DND-41 (cell line): ENCODE data around the gene KLHDC7B.
"Not testable (repeated sequence)": the region's sequence is repeated elsewhere in the genome, so short reads cannot be mapped to it uniquely, and the experiment has no call there.

Experiments
- ATAC-seq: fragments of 200-7000 bp; cut with Tn5 transposase; 3 replicates; pipeline ENCODE4 v1.9.1; 2021; ENCODE audit warnings: low read depth; ENCODE audit not compliant: insufficient read depth
- DNase-seq: peaks from one replicate; pipeline ENCODE4 v3.0.0-alpha.2; 2020
- H2AFZ ChIP-seq: 2 replicates; pipeline ENCODE4 v1.6.0; 2012; ENCODE audit warnings: low read depth, low read length
- H3K27ac ChIP-seq: 2 replicates; pipeline ENCODE4 v1.5.1; 2012; ENCODE audit warnings: low read length, inconsistent platforms
- H3K27me3 ChIP-seq: fragments of 200-600 bp; sonication (generic); 2 replicates; pipeline ENCODE4 v1.6.0; 2012; ENCODE audit warnings: low read length, mild to moderate bottlenecking, inconsistent platforms; ENCODE audit not compliant: insufficient read depth, poor library complexity
- H3K36me3 ChIP-seq: 2 replicates; pipeline ENCODE4 v1.5.1; 2012; ENCODE audit warnings: low read length, inconsistent platforms; ENCODE audit not compliant: insufficient read depth
- H3K4me1 ChIP-seq: 2 replicates; pipeline ENCODE4 v1.5.1; 2012; ENCODE audit warnings: mild to moderate bottlenecking, low read length; ENCODE audit not compliant: insufficient read depth
- H3K4me2 ChIP-seq: 2 replicates; pipeline ENCODE4 v1.6.0; 2012; ENCODE audit warnings: mild to moderate bottlenecking, moderate library complexity, low read length, inconsistent platforms; ENCODE audit not compliant: insufficient read depth
- H3K4me3 ChIP-seq, 2 experiments: fragments of 200-600 bp in 1 of 2; shearing (Covaris generic) in 1 of 2; 2 replicates each; pipeline ENCODE4 v1.5.1; 2012 to 2016; ENCODE audit warnings: inconsistent platforms in 2 of 2, low read length in 2 of 2, mild to moderate bottlenecking in 2 of 2, low read depth in 1 of 2, moderate library complexity in 1 of 2
- H3K79me2 ChIP-seq: 2 replicates; pipeline ENCODE4 v1.6.0; 2012; ENCODE audit warnings: low read length, inconsistent platforms; ENCODE audit not compliant: insufficient read depth
- H3K9ac ChIP-seq: 2 replicates; pipeline ENCODE4 v1.6.0; 2012; ENCODE audit warnings: low read depth, mild to moderate bottlenecking, inconsistent platforms, low read length, moderate library complexity
- H3K9me3 ChIP-seq: 2 replicates; pipeline ENCODE4 v1.5.1; 2012; ENCODE audit warnings: low read length, moderate library complexity, mild to moderate bottlenecking, inconsistent platforms; ENCODE audit not compliant: insufficient read depth, severe bottlenecking
- H4K20me1 ChIP-seq: 2 replicates; pipeline ENCODE4 v1.6.0; 2012; ENCODE audit warnings: low read length; ENCODE audit not compliant: insufficient read depth
- CTCF ChIP-seq: IDR thresholded peaks from 2 replicates; pipeline ENCODE4 v1.5.1; 2012; ENCODE audit warnings: borderline replicate concordance, low read length, moderate library complexity, mild to moderate bottlenecking; ENCODE audit not compliant: poor library complexity, severe bottlenecking; ENCODE audit errors: extremely low read depth
- EZH2 ChIP-seq: IDR thresholded peaks from 3 replicates; pipeline ENCODE4 v1.6.1; 2012; ENCODE audit warnings: borderline replicate concordance, low read depth, mild to moderate bottlenecking, moderate library complexity, low read length, inconsistent platforms; ENCODE audit not compliant: severe bottlenecking

The KLHDC7B gene

GRCh38 chr22:50531546-50531961, 14.1 kb upstream of the KLHDC7B start:
- Histone ChIP-seq H3K4me1 (peaks cover 10% of the 10 kb centered on the region), H3K27ac (no peak overlapping the region), H3K36me3 (no peaks in the 10 kb centered on the region), H3K4me2 (no peak overlapping the region), H4K20me1 (peaks cover 5% of the 10 kb centered on the region; the same call in 1 of the 2 replicates), H2AFZ (no peak overlapping the region), H3K9ac (no peak overlapping the region), H3K4me3 (no peak overlapping the region), H3K79me2 (peaks cover 6% of the 10 kb centered on the region), H3K9me3 (no peaks in the 10 kb centered on the region), H3K27me3 (no peaks in the 10 kb centered on the region)
- DNase-seq: no peak
- ATAC-seq: no peak
- no peak for TF ChIP-seq EZH2
- no peak for TF ChIP-seq CTCF

- no peak overlapping the region for H3K9ac ChIP-seq
- TF ChIP-seq EZH2 (no peak), CTCF (no peak)
- no peak overlapping the region for H2AFZ ChIP-seq
- H3K36me3 ChIP-seq: no peaks in the 10 kb centered on the region
- H3K27me3 ChIP-seq: no peaks in the 10 kb centered on the region
- H3K4me2 ChIP-seq: no peak overlapping the region
- peaks cover under 1% of the 10 kb centered on the region; the same call in 1 of the 2 replicates for H3K79me2 ChIP-seq
- no peaks in the 10 kb centered on the region for H3K9me3 ChIP-seq
- H4K20me1 ChIP-seq: peaks cover 5% of the 10 kb centered on the region; the same call in 1 of the 2 replicates
- peaks cover 4% of the 10 kb centered on the region for H3K4me1 ChIP-seq
- H3K27ac ChIP-seq: no peak overlapping the region
- DNase-seq (no peak), ATAC-seq (no peak)
- H3K4me3 ChIP-seq: no peak overlapping the region
These were observed 13.6 kb upstream of the KLHDC7B start for GRCh38 chr22:50531962-50532674.

- ATAC-seq (no peak), DNase-seq (no peak)
- TF ChIP-seq CTCF (no peak), EZH2 (no peak)
- no peak overlapping the region for H2AFZ ChIP-seq
- H3K27me3 ChIP-seq: no peaks in the 10 kb centered on the region
- H3K9ac ChIP-seq: no peak overlapping the region
- no peaks in the 10 kb centered on the region for H3K4me1 ChIP-seq
- H3K79me2 ChIP-seq: no peaks in the 10 kb centered on the region
- H3K4me3 ChIP-seq: no peak overlapping the region
- H3K4me2 ChIP-seq: no peak overlapping the region
- H3K9me3 ChIP-seq: no peaks in the 10 kb centered on the region
- peaks cover 5% of the 10 kb centered on the region; the same call in 1 of the 2 replicates for H4K20me1 ChIP-seq
- H3K27ac ChIP-seq: no peak overlapping the region
- no peaks in the 10 kb centered on the region for H3K36me3 ChIP-seq
These were observed 12.6 kb upstream of the KLHDC7B start for GRCh38 chr22:50532824-50533796.

- not testable (repeated sequence) for H3K27me3 ChIP-seq, H3K4me2 ChIP-seq, H3K79me2 ChIP-seq, H3K36me3 ChIP-seq, DNase-seq, ATAC-seq, H4K20me1 ChIP-seq, H3K9me3 ChIP-seq, H3K27ac ChIP-seq, H3K4me1 ChIP-seq, H3K4me3 ChIP-seq, H3K9ac ChIP-seq, H2AFZ ChIP-seq
These were observed 11.6 kb upstream of the KLHDC7B start for GRCh38 chr22:50533856-50534711.
